SK-N-MC (cell line): Measurements from ENCODE around the gene BORCS6.

ENCODE experiments used
- DNase-seq: peaks from one replicate; pipeline ENCODE4 v3.0.0-alpha.2; 2011; ENCODE audit warnings: low read depth, low spot score
- H3K27ac ChIP-seq: fragments of 200-600 bp; sonication (generic); 2 replicates; pipeline ENCODE4 v1.5.1; 2016; ENCODE audit warnings: mixed run types
- H3K36me3 ChIP-seq: fragments of 200-600 bp; sonication (generic); 2 replicates; pipeline ENCODE4 v1.6.1; 2017; ENCODE audit warnings: antibody characterized with exemption, low read length, mixed read lengths; ENCODE audit not compliant: insufficient read depth
- H3K4me3 ChIP-seq: fragments of 200-600 bp; sonication (generic); 2 replicates; pipeline ENCODE4 v1.5.1; 2016
- H3K9ac ChIP-seq: fragments of 200-600 bp; sonication (generic); 2 replicates; pipeline ENCODE4 v1.8.0; 2017; ENCODE audit warnings: mixed run types, mixed read lengths; ENCODE audit not compliant: insufficient read length
- H3K9me3 ChIP-seq: fragments of 200-600 bp; sonication (generic); 2 replicates; pipeline ENCODE4 v1.6.1; 2017; ENCODE audit warnings: low read depth, mild to moderate bottlenecking, antibody characterized with exemption, low read length, moderate library complexity, mixed read lengths
- EZH2 ChIP-seq: fragments of 200-600 bp; sonication (generic); IDR thresholded peaks from one replicate; pipeline ENCODE4 v1.6.1; 2017; ENCODE audit warnings: antibody characterized with exemption
- FOXP2 ChIP-seq: optimal IDR thresholded peaks from 2 replicates; pipeline ENCODE3; 2011; ENCODE audit warnings: mild to moderate bottlenecking, moderate library complexity; ENCODE audit not compliant: insufficient read depth; ENCODE audit errors: extremely low read length, control extremely low read depth
- POLR2AphosphoS5 ChIP-seq: IDR thresholded peaks from 2 replicates; pipeline ENCODE4 v1.6.1; 2012; ENCODE audit warnings: mild to moderate bottlenecking, low read depth, low read length, borderline replicate concordance

BORCS6 gene

DNA sequence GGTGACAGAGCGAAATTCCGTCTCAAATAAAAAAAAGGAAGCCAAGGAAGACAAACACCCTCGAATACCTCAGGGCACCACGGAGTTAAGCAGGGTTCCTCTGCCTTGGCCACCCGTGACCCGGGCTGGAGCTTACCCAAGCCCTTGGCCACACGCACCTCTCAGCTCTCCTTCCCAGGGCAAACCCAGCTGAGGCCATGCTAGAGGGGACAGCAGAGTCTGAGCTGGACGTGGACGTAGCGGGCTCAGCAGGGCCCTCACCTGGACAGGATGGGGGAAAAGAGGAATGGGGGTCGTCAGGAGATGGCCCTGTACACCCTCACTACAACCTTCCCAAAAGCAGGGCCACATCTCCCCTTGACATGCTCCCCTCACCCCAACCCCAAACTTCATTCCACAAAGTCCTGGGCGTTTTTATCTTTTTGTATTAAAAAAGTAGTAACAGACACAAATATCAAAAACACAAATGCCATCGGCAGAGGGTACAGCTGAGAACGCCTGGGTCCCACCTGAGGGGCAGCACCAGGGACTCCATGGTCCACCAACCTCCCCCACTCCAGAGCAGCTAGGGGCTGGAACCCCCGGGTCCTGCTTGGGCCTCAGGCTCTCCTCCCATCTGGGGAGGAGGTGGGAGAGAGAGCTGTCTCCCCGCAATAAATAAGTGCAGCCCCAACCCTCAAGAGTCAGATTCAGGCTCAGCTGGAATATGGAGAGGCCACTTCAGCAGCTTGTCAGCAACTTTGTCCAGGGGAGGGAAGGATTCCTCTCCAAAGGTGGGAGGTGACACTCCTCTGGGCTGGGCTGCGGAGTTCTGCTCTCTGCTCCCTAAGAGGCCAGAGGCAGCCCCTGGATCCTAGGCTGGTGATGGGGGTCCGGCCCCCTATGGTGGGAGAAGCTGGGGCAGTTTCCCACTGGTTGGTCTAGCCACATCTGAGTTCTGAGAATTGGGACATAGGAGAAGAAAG is 49.6 kb downstream of the BORCS6 start:
- Histone ChIP-seq H3K4me3 (no peak overlapping the region), H3K9me3 (no peaks in the 10 kb centered on the region), H3K27ac (no peak overlapping the region), H3K36me3 (peaks cover 4% of the 10 kb centered on the region; the same call in 1 of the 2 replicates), H3K9ac (no peak overlapping the region)
- TF ChIP-seq POLR2AphosphoS5 (no peak), EZH2 (no peak), FOXP2 (no peak)
- no peak for DNase-seq

DNA sequence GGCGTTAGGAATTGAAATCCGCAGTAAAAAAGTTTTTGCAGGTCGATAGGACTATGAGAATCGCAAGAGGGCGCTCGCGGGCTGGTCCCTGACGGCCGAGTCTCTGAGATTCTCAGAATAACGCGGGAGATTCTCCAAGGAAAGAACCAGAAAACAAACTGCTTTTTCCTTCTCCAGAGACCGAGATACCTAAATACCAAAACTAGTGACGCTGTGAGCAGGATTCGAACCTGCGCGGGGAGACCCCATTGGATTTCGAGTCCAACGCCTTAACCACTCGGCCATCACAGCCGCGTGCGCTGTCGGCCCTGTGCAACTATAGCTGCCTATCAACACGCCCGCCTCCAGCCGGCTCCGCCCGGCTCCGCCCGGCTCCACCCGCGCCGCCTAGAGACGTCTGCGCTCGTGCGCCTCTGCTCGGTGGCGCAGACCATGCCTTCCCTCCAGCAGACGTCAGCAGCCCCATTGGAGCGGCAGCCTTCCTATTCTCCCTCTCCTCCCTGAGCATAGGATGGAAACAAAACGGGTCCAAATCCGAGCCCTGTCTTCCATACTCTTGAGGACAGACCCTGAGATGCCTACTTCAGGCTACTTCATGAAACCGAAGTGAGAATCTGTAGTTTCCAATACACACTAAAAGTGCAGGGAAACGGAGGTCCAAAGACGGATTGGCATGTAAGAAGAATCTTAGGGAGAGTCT is 51.2 kb downstream of the BORCS6 start:
- H3K36me3 ChIP-seq, result peaks cover 4% of the 10 kb centered on the region; the same call in 1 of the 2 replicates
- peak overlapping the region; percentile 90 for H3K4me3 ChIP-seq
- H3K9me3 ChIP-seq, result no peaks in the 10 kb centered on the region
- peak overlapping the region; percentile 93 for H3K27ac ChIP-seq
- TF ChIP-seq EZH2 (no peak), POLR2AphosphoS5 (peak; percentile 51)
- DNase-seq, result peak; percentile 92
- peak overlapping the region; percentile 82 for H3K9ac ChIP-seq

DNA sequence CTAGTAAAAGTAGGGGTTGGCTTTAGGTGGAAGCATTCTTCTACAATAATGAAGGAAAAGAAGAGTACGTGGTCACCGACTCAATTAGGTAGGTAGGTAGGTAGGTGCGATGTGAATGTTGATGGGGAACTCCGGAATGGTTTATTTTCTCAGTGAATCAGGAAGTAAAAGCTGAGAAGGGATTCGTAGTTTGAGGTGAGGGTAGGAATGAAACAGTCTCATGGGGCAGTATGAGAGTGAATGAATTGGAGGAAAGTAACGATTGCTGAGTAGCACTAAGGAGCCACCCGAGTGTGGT is 51.7 kb downstream of the BORCS6 start:
- peak overlapping the region; percentile 81 for H3K9ac ChIP-seq
- no peaks in the 10 kb centered on the region for H3K9me3 ChIP-seq
- no peak overlapping the region; the same call in 1 of the 2 replicates for H3K27ac ChIP-seq
- no peak for DNase-seq
- peaks cover 4% of the 10 kb centered on the region; the same call in 1 of the 2 replicates for H3K36me3 ChIP-seq
- TF ChIP-seq EZH2 (no peak), POLR2AphosphoS5 (no peak), FOXP2 (no peak)
- peak overlapping the region; percentile 90 for H3K4me3 ChIP-seq
